H1 (cell line): Measurements from ENCODE around the gene PTGER3. TPM values are rescaled to one million over a fixed set of nuclear protein-coding genes. Genes with fewer than 3 reads are reported as not detected.

ENCODE experiments used
- CTBP2 ChIP-seq: IDR thresholded peaks from 2 replicates; pipeline ENCODE4 v1.7.0; 2011; ENCODE audit warnings: borderline replicate concordance, mild to moderate bottlenecking, moderate library complexity, mixed read lengths, low read length; ENCODE audit not compliant: insufficient read depth, insufficient read length
- RBBP5 ChIP-seq: IDR thresholded peaks from 2 replicates; pipeline ENCODE4 v1.7.1; 2012; ENCODE audit warnings: low read depth, mild to moderate bottlenecking, inconsistent platforms, low read length, moderate library complexity, borderline replicate concordance
- polyA plus RNA-seq, 7 experiments: library from polyadenylated mRNA; depleted of rRNA in 3 of 7; stranded (reverse) in 5 of 7; unstranded in 2 of 7; fragments of >200 nt in 5 of 7; fragments of 200-250 nt in 2 of 7; gene quantifications; 1 replicate in 5 of 7; 2 replicates in 1 of 7; 4 replicates in 1 of 7; pipeline versions ENCODE4 v1.2.1 to v1.2.3, GENCODE V29; 2011 to 2013; ENCODE audit warnings: missing spikeins in 2 of 7, mixed read lengths in 2 of 7
- total RNA-seq: library from RNA; stranded (reverse); fragmentation: NEBNext Ultra II Directional; extraction: Animal tissue kit (Norgen Biotek cat#: 25700); gene quantifications from 2 replicates; pipeline ENCODE4 v1.2.1, GENCODE V29; 2021

Gene PTGER3
- total and polyA plus RNA-seq, 2 of the 8 experiments (the other 6 are each of a cell fraction or from before 2014, with no cell fraction given): 0.38 to 0.82 TPM

GRCh38 chr1:70987497-70987896 is 60.1 kb downstream of the PTGER3 start (continued):
- TF ChIP-seq RBBP5: no peak
- TF ChIP-seq CTBP2: no peak
- TF ChIP-seq, all 59 proteins: peak for 0
